Hematopoietic multipotent progenitor cell (in vitro differentiated cells): ENCODE measurements around the gene MVB12B. TPM values are rescaled to one million over a fixed set of nuclear protein-coding genes. Genes with fewer than 3 reads are reported as not detected.

Experiments used
- DNase-seq, 3 donors: peaks; one replicate each; pipeline ENCODE4 v3.0.0-alpha.2; 2011 to 2015; ENCODE audit warnings: low read depth in 2 of 3, low spot score in 2 of 3
- total RNA-seq: library from RNA; depleted of rRNA; stranded (reverse); fragments of >200 nt; gene quantifications from one replicate; pipeline ENCODE4 v1.2.3, GENCODE V29; 2012

MVB12B gene
- total RNA-seq, 1 donor, result 8.9 TPM

- peak in 2 of 3 donors; percentile 40 to 63 for DNase-seq
Observed at GRCh38 chr9:126499005-126499910, 172.6 kb downstream of the MVB12B start.

GRCh38 chr9:126499911-126500599, 173.4 kb downstream of the MVB12B start:
- no peak for DNase-seq

GRCh38 chr9:126500600-126501382, 174.2 kb downstream of the MVB12B start:
- peak; percentile 52 to 77 (median 70) for DNase-seq

- no peak for DNase-seq
Observed at GRCh38 chr9:126501383-126502331, 175.0 kb downstream of the MVB12B start.

- no peak for DNase-seq
Observed at GRCh38 chr9:126502417-126503332, 176.0 kb downstream of the MVB12B start.

- DNase-seq, result no peak
Observed at GRCh38 chr9:126503333-126504085, 176.9 kb downstream of the MVB12B start.

- no peak for DNase-seq
Observed at GRCh38 chr9:126504086-126504976, 177.7 kb downstream of the MVB12B start.

- no peak for DNase-seq
Observed at GRCh38 chr9:126504977-126505455, 178.4 kb downstream of the MVB12B start.

GRCh38 chr9:126505697-126506346, 179.2 kb downstream of the MVB12B start:
- no peak for DNase-seq

GRCh38 chr9:126506361-126507317, 180.0 kb downstream of the MVB12B start:
- no peak for DNase-seq

GRCh38 chr9:126507318-126508109, 180.9 kb downstream of the MVB12B start:
- no peak for DNase-seq

- DNase-seq, result no peak
Observed at GRCh38 chr9:126508171-126508591, 181.6 kb downstream of the MVB12B start.

GRCh38 chr9:126508928-126509327, 182.3 kb downstream of the MVB12B start:
- no peak for DNase-seq

- DNase-seq, result no peak
Observed at GRCh38 chr9:126509718-126510117, 183.1 kb downstream of the MVB12B start.
